MM.1S (cell line): ENCODE results near the gene MYO10.

Source experiments
- DNase-seq: peaks from one replicate; pipeline ENCODE4 v3.0.0-alpha.2; 2015
- H2AFZ ChIP-seq: fragments of 300-600 bp; sonication (generic); 2 replicates; pipeline ENCODE4 v1.6.0; 2016; ENCODE audit warnings: antibody characterized with exemption, low read length
- H3F3A ChIP-seq: fragments of 300-600 bp; sonication (generic); 2 replicates; pipeline ENCODE4 v1.6.1; 2016; ENCODE audit warnings: mild to moderate bottlenecking, antibody characterized with exemption, low read length, moderate library complexity, mixed read lengths; ENCODE audit not compliant: insufficient read depth
- H3K27ac ChIP-seq: fragments of 300-600 bp; sonication (generic); 2 replicates; pipeline ENCODE4 v1.5.1; 2016; ENCODE audit warnings: mild to moderate bottlenecking, low read length
- H3K27me3 ChIP-seq: fragments of 300-600 bp; sonication (generic); replicated peaks from 2 replicates; pipeline ENCODE4 v1.6.0; 2016; ENCODE audit warnings: low read length; ENCODE audit not compliant: insufficient read depth
- H3K36me3 ChIP-seq: fragments of 300-600 bp; sonication (generic); replicated peaks from 2 replicates; pipeline ENCODE4 v1.6.1; 2016; ENCODE audit warnings: mild to moderate bottlenecking, low read length, mixed read lengths; ENCODE audit not compliant: insufficient read depth
- H3K4me1 ChIP-seq: fragments of 300-600 bp; sonication (generic); 2 replicates; pipeline ENCODE4 v1.6.1; 2016; ENCODE audit warnings: low read length, mixed read lengths
- H3K4me2 ChIP-seq: fragments of 300-600 bp; sonication (generic); 2 replicates; pipeline ENCODE4 v1.6.0; 2016; ENCODE audit warnings: low read depth, low read length
- H3K4me3 ChIP-seq: fragments of 300-600 bp; sonication (generic); 2 replicates; pipeline ENCODE4 v1.5.1; 2016; ENCODE audit warnings: low read length, mixed read lengths
- H3K79me2 ChIP-seq: fragments of 300-600 bp; sonication (generic); 2 replicates; pipeline ENCODE4 v1.6.1; 2016; ENCODE audit warnings: mixed run types, low read length, mixed read lengths
- H3K9ac ChIP-seq: fragments of 300-600 bp; sonication (generic); 2 replicates; pipeline ENCODE4 v1.6.1; 2016; ENCODE audit warnings: low read length, mixed read lengths
- H3K9me2 ChIP-seq: fragments of 300-600 bp; sonication (generic); replicated peaks from 2 replicates; pipeline ENCODE4 v1.6.1; 2016; ENCODE audit warnings: mild to moderate bottlenecking, low read length, mixed read lengths; ENCODE audit not compliant: insufficient read depth
- H3K9me3 ChIP-seq: fragments of 300-600 bp; sonication (generic); replicated peaks from 2 replicates; pipeline ENCODE4 v1.6.1; 2016; ENCODE audit warnings: mild to moderate bottlenecking, low read length, mixed read lengths; ENCODE audit not compliant: insufficient read depth
- H4K20me1 ChIP-seq: fragments of 300-600 bp; sonication (generic); 2 replicates; pipeline ENCODE4 v1.6.1; 2016; ENCODE audit warnings: mild to moderate bottlenecking, low read length, moderate library complexity, mixed read lengths; ENCODE audit not compliant: insufficient read depth
- CTCF ChIP-seq: fragments of 300-600 bp; sonication (generic); IDR thresholded peaks from 2 replicates; pipeline ENCODE4 v1.5.1; 2016; ENCODE audit warnings: antibody characterized with exemption, low read length, mixed read lengths
- EZH2 ChIP-seq: fragments of 300-600 bp; sonication (generic); optimal IDR thresholded peaks from 2 replicates; pipeline ENCODE3; 2017; ENCODE audit warnings: low read depth, mild to moderate bottlenecking, antibody characterized with exemption, low read length, mixed read lengths
- EZH2phosphoT487 ChIP-seq: fragments of 300-600 bp; sonication (generic); IDR thresholded peaks from 2 replicates; pipeline ENCODE4 v1.6.1; 2018; ENCODE audit warnings: antibody characterized with exemption, low read length

MYO10 gene

GRCh38 chr5:16768184-16768583 lies 167.9 kb downstream of the MYO10 start:
- Histone ChIP-seq H3K9me2 (no peaks in the 10 kb centered on the region), H3K4me2 (no peak overlapping the region), H3K4me3 (no peak overlapping the region), H3K79me2 (no peaks in the 10 kb centered on the region), H3K36me3 (no peaks in the 10 kb centered on the region), H2AFZ (no peak overlapping the region), H3K27me3 (no peaks in the 10 kb centered on the region), H3K9ac (no peak overlapping the region), H4K20me1 (no peaks in the 10 kb centered on the region), H3K9me3 (no peaks in the 10 kb centered on the region), H3K4me1 (no peaks in the 10 kb centered on the region), H3K27ac (no peak overlapping the region), H3F3A (no peaks in the 10 kb centered on the region)
- TF ChIP-seq EZH2 (no peak), CTCF (no peak), EZH2phosphoT487 (no peak)
- DNase-seq: no peak

- Histone ChIP-seq H2AFZ (no peak overlapping the region), H3K79me2 (no peaks in the 10 kb centered on the region), H3F3A (no peaks in the 10 kb centered on the region), H3K4me2 (no peak overlapping the region), H3K4me3 (no peak overlapping the region), H3K4me1 (no peaks in the 10 kb centered on the region), H3K27ac (no peak overlapping the region), H4K20me1 (no peaks in the 10 kb centered on the region), H3K9me2 (no peaks in the 10 kb centered on the region), H3K9me3 (no peaks in the 10 kb centered on the region), H3K27me3 (no peaks in the 10 kb centered on the region), H3K9ac (no peak overlapping the region), H3K36me3 (no peaks in the 10 kb centered on the region)
- TF ChIP-seq EZH2phosphoT487 (no peak), EZH2 (no peak), CTCF (no peak)
- no peak for DNase-seq
These were observed 172.9 kb downstream of the MYO10 start for GRCh38 chr5:16763211-16763610.

GRCh38 chr5:16759147-16759773 lies 176.8 kb downstream of the MYO10 start:
- no peaks in the 10 kb centered on the region for H3K9me2 ChIP-seq
- H3K9me3 ChIP-seq: no peaks in the 10 kb centered on the region
- no peak overlapping the region for H3K9ac ChIP-seq
- no peak overlapping the region for H3K4me2 ChIP-seq
- H2AFZ ChIP-seq: no peak overlapping the region
- H3K27ac ChIP-seq: no peak overlapping the region
- no peaks in the 10 kb centered on the region for H3K36me3 ChIP-seq
- no peaks in the 10 kb centered on the region for H3K79me2 ChIP-seq
- H4K20me1 ChIP-seq: no peaks in the 10 kb centered on the region
- H3K4me3 ChIP-seq: no peak overlapping the region
- H3K4me1 ChIP-seq: no peaks in the 10 kb centered on the region
- no peak for DNase-seq
- H3F3A ChIP-seq: no peaks in the 10 kb centered on the region
- no peak for TF ChIP-seq EZH2phosphoT487
- no peak for TF ChIP-seq EZH2
- no peak for TF ChIP-seq CTCF
- no peaks in the 10 kb centered on the region for H3K27me3 ChIP-seq
